Measurements from ENCODE around the gene SFR1.

SFR1 gene

DNA sequence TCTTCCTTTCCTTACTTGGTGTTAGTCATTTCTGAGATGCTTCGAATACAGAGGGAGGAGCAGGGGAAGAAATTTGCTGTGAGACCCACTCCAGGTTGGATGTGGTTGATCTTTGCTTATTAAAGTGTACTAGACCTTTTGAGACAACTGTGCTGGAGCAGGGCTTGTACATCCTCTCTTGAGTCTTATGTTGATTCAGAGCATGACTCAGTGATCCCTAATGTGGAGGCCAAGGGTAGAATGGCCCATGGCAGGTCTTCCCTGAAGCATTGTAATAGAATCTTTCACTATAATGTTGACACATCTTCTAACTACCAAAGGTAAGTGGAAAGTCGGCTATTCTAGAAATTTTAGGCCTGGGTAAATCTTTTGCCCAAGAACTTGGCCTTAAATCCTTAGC is 17.0 kb upstream of the SFR1 start:
- no peak for DNase-seq
- ATAC-seq = peak; percentile 72

DNA sequence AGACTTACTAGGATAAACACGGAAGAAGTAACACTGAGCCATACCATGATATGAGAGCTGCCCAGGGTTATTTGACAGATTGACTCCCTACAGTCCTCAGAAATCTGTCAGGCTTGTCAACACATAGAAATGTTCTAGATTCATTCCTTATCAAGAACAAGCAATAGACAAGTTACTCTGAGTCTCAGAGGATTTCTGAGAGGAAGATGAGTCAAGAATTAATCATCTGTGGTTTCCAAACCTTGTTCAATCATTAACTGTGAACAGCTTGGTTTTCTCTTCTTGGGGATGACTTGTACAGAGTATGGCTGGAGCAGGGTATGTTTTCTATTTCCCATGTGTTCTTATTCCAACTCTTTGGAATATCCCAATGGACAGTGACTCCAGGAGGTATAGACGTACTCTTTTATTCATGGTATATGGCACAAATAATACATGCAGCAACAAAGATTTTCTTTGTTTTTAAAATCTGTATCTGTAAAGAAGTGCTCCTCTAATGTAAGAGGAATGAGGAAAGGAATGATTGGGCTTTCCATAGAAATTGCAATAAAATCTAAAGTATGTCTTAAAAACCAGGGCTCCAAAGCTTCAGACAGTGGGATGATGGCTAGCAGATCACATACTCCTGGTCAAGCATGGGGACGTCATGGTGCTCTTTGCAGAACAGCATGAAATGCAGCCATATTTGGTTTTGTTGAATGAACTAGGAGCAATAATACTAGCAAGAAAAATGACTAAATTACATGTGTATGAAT is 11.9 kb upstream of the SFR1 start:
- ATAC-seq = peak; percentile 99
- no peak for DNase-seq

- ATAC-seq = no peak
Observed at GRCh38 chr10:104113376-104113956, 8.5 kb upstream of the SFR1 start.

GRCh38 chr10:104117839-104118323 is 4.1 kb upstream of the SFR1 start:
- ATAC-seq (no peak), DNase-seq (no peak)

More at GRCh38 chr10:104113376-104113956, 8.5 kb upstream of the SFR1 start:
- no peak for DNase-seq

- DNase-seq (no peak), ATAC-seq (no peak)
Observed at GRCh38 chr10:104119996-104120395, 2.0 kb upstream of the SFR1 start.

- DNase-seq = no peak
- ATAC-seq = no peak
Observed at GRCh38 chr10:104120512-104120902, 1.5 kb upstream of the SFR1 start.

GRCh38 chr10:104120903-104121484 is 977 bp upstream of the SFR1 start:
- DNase-seq = peak; percentile 88
- ATAC-seq = peak; percentile 41

DNA sequence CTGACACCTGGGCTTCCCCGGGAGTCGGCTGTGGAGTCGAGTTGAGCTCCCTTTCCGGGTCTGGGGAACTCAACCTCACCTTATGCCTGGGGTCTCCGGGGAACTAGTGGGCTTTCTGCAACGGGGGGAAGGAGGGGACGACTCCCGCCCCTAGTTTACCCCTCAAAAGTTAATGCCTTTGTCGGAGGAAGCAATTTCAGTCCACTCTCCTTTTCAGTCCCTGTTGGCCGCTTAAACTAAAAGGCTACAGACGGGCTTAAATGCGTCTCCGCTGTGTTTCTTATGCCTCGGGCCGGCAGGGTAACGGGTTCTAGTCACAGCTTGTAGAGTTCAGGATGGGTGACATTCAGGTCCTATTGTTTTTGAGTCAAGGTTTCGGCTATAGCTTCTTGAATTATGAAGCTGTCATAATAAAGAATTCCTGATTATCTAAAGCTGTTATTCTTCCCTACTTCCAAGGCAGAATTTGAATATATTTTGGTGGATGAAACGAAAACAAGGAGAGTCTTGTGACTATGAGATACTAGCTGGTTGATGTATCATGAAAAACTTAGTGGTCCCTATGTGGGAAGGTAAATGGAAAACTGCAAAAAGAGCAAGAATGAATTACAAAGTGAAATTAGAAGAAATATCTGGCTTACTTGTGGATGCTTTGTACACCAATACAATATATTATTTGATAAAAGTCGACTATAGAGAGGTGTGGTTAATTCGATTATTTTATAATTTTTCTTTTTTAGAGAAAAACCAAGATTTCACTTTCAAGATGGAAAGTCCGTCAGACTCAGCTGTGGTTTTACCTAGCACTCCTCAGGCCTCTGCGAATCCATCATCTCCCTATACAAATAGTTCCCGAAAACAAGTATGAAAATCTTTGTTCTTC is 495 bp downstream of the SFR1 start:
- no peak for ATAC-seq
- no peak for DNase-seq

DNA sequence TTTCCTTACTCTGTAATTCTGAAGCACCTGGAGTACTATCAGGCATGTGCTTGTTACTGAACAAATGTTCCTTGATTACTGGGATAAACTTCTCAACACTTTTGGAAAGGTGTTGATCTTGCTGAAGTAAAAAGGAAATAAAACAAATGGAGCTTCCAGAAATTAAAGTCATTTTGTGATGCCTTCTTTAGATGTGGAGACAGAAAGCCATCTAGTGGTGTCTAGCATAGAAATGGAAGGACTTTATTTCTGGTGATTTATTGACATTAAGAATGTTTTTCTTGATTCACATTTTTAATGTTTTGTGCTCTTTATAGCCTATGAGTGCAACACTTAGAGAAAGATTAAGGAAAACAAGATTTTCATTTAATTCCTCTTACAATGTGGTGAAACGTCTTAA is 1.4 kb downstream of the SFR1 start:
- DNase-seq (no peak), ATAC-seq (no peak)

DNA sequence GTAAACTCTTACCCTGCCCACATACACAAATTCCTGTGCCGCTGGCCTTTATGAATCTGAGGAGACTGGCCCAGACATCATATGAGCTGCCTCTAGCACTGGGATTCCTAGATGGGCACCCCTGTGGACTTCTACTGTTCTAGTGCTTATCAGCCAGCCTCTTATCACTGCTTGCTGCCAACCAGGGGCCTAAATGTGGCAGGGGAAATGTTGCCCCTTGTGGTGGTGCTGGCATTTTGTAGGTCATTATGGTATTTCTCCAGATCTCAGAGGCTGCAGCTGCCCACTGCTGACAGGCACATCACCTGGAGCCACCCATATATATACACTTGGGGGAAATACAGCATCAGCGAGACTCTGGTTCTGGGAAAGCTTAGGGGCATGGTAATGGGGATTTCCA is 5.4 kb downstream of the SFR1 start:
- DNase-seq (peak; percentile 18), ATAC-seq (peak; percentile 46)

DNA sequence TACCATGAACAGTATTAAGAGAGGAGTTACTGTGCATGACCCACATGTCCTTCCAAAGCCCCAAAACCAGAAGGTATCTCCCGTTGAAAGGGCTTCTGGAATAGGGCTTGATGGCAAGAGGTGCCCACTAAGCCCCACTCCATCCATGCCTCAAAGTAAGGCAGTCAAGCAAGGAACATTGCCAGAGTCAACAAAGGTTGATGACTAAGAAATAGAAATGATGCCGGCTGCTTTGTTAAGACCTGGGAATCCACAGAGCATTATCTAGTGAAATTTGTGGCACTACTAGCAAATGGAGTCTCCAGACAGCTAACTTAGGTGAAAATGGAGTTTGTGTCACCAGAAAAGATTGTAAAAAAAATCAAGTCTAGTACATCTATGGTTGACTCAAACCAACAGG is 6.2 kb downstream of the SFR1 start:
- no peak for ATAC-seq
- DNase-seq = no peak

DNA sequence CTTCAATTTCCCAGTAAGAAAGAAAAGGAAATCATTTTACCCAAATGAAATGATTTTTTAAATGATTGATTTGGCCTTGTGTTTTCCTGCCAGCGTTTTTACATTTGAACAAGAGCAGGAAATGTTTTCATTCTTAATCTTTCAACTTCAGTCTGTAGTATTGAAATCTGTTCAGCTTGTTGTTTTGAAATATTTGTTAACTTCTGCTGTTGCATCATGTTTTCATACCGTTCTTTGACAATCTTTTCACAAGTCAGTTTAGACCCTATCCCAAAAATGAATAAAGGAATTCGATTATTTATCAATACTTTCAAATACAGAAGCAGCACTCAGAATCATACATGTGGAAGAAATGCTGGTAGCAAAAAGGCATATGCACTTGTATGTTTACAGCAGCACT is 8.1 kb downstream of the SFR1 start:
- no peak for ATAC-seq
- no peak for DNase-seq

GRCh38 chr10:104138131-104138530 is 16.2 kb downstream of the SFR1 start:
- ATAC-seq = no peak
- no peak for DNase-seq

DNA sequence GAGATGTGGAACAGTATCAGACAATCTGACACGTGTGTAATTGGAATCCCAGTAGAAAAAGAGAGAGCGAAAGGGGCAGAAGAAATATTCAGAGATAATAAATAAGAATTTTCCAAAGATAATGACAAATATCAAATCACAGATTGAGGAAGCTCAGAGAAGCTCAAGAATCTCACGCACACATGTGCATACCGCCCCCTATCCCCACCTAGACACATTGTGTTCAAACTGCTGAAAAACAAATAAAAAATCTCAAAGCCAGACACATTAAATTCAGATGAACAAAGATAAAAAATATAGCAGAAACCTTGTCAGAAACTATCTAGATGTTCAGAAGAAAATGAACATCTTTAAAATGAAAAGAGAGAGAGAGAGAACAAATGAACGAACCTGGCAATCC is 17.2 kb downstream of the SFR1 start:
- no peak for ATAC-seq
- no peak for DNase-seq

- DNase-seq = no peak
- ATAC-seq = no peak
Observed at GRCh38 chr10:104142081-104142480, 20.1 kb downstream of the SFR1 start.

DNA sequence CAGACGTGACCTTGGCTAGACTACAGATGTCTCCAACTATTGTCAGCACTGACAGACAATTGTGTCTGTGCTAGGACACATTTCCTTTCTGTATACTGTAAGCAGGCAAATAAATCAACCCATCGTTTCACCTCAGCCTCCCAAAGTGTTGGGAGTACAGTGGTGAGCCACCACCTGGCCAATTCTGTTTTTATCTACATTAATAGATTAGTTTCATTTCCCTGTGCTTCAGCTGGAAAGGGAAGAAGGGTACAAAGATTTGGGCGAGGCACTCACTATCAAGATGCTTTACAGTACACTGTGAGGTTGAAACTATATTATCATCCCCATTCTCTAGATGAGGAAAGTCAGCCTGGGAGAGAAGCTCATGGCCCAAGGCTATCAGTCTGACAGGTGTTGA is 21.9 kb downstream of the SFR1 start:
- DNase-seq (no peak), ATAC-seq (no peak)

- no peak for ATAC-seq
- no peak for DNase-seq
Observed at GRCh38 chr10:104144931-104145330, 23.0 kb downstream of the SFR1 start.

- ATAC-seq = no peak
- no peak for DNase-seq
Observed at GRCh38 chr10:104146882-104147281, 24.9 kb downstream of the SFR1 start.

GRCh38 chr10:104150139-104150538 is 28.2 kb downstream of the SFR1 start:
- DNase-seq (no peak), ATAC-seq (no peak)

- ATAC-seq = no peak
Observed at GRCh38 chr10:104151737-104152136, 29.8 kb downstream of the SFR1 start.

DNA sequence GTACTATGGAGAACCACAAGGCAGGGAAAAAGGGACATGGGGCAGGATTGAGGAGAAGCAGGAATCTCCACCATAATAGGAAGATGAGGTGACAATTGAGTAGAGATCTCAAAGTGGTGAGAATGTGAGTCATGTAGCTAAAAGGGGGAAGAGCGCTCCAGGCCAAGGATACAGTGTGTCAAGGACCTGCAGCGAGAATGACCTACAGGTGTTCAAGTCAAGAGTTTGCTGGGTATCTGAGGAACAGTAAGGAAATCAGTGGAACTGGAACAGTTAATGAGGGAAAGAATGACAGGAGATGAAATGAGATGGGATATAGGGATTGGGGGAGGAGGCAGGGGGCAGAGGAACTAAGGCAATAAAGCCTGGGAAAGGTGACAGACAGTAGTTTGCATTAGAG is 33.6 kb downstream of the SFR1 start:
- DNase-seq (no peak), ATAC-seq (no peak)

More at GRCh38 chr10:104151737-104152136, 29.8 kb downstream of the SFR1 start:
- no peak for DNase-seq

GRCh38 chr10:104170610-104171254 is 48.8 kb downstream of the SFR1 start:
- no peak for DNase-seq
- ATAC-seq = peak; percentile 83
